Measurements from ENCODE around the gene RBM6.
"Not testable (repeated sequence)": the region's sequence is repeated elsewhere in the genome, so short reads cannot be mapped to it uniquely, and the experiment has no call there.

The RBM6 gene

DNA sequence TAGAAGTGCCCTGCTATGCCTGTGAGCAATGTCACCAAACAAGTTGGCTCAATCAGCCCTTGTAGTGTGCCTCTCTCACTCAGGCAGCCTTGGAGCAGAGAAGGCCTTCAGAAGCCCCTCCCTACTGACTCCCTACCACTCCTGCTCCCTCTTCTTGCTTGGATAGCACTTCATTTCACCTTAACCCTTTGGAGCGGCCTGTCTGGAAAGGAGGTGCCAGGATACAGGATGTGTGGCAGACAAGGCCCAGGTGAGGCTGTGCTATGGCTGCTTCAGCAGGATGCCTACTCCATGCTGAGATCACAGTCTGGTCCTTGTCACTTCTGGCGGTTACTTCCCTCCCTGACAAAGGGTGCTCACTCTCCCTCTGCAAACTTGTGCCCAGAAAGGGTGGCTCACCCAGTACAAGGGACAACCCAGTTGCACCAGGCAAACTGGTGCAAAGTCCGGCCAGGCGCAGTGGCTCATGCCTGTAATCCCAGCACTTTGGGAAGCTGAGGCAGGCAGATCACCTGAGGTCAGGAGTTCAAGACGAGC, 11.4 kb upstream of the RBM6 start:
- Mint-ChIP-seq H3K27me3 (no peaks in the 10 kb centered on the region), H3K4me3 (peak overlapping the region; percentile 78), H3K36me3 (peaks cover 2% of the 10 kb centered on the region), H3K27ac (no peak overlapping the region), H3K9me3 (no peaks in the 10 kb centered on the region), H3K4me1 (peaks cover 24% of the 10 kb centered on the region)
- DNase-seq = no peak
- CTCF ChIA-PET = no interaction called here

DNA sequence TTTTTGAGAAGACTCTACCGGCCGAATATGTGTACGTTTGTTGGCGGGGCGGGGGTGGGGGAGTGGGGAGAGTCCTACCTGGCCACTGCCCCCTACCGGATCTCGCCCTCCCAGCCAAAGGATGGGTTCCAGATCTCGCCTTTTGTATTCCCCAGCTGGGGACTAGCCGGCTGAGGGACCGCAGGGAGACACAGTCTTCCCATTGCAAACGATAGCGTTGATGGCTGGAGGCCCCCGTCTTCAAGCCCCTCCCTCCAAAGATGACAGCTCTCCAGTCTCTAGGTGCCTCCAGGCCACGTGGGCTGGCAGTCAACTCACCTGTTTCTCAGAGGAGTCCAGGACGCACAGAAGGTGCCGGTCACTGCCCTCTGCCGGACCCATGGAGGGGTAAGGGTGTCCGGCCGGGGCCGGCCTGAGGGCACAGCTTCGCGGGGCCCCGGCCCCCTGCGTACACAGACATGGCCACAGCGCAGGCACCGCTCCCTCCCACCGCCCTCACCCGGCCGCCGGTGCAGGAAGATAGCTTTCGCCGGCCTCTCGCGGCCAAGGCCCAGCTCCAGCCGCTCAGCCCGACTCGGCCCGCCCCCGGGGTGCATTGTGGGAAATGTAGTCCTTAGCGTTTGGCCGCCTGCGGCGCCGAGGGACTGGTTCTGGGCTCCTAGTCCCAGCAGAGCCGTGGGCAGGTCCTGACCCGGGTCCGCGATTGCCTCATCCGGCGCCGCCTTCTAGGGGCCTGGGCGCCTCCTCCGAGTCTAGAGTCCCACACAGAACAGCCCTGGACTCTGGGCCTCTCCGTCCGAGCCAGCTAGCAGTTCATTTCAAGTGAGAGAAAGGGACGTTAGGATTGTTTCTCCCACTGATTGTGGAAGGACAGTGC, 10.4 kb upstream of the RBM6 start, which contains the start of gene MON1A:
MON1A (minus strand) TSS at position 521 of the 877 bp plus-strand sequence. CDS start 16,465 bp downstream, outside the sequence.
- Mint-ChIP-seq H3K27ac (peak within 1 kb of the TSS; percentile 58), H3K27me3 (no peaks in the 10 kb centered on the region), H3K9me3 (no peaks in the 10 kb centered on the region), H3K4me1 (peaks cover 24% of the 10 kb centered on the region), H3K36me3 (peaks cover 2% of the 10 kb centered on the region), H3K4me3 (peak within 1 kb of the TSS; percentile 78)
- CTCF ChIA-PET = interaction anchor here (1.0 to 1.2 kb wide), 2 partner anchors 11 to 120 kb away, joined by 3 to 6 read pairs; partner anchors contain the start of gene RBM6
- DNase-seq = peak; percentile 93

DNA sequence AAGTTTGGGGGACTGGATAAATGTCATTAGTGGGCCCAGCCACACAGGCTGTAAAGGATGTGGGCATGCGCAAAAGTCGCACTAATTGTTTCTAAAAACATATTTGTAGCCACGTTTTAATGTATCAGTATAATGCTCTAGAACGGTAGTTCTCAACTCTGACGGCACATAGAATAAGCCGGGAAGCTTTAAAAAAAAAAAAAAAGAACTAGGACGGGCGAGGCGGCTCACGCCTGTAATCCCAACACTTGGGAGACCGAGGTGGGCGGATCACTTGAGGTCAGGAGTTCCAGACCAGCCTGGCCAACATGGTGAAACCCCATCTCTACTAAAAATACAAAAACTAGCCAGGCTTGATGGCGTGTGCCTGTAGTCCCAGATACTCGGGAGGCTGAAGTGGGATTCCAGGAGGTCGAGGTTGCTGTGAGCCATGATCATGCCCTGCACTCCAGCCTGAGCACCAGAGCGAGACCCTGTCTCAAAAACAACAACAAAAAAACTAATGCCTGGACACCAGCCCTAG, 9.7 kb upstream of the RBM6 start:
- H3K4me3 Mint-ChIP-seq = peak overlapping the region; percentile 78
- CTCF ChIA-PET = interaction anchor here (1.0 to 1.2 kb wide), 2 partner anchors 10 to 120 kb away, joined by 3 to 6 read pairs; partner anchors contain the start of gene RBM6
- H3K27ac Mint-ChIP-seq = peak overlapping the region; percentile 58
- peaks cover 2% of the 10 kb centered on the region for H3K36me3 Mint-ChIP-seq
- peaks cover 24% of the 10 kb centered on the region for H3K4me1 Mint-ChIP-seq
- no peak for DNase-seq
- no peaks in the 10 kb centered on the region for H3K9me3 Mint-ChIP-seq
- H3K27me3 Mint-ChIP-seq = no peaks in the 10 kb centered on the region

DNA sequence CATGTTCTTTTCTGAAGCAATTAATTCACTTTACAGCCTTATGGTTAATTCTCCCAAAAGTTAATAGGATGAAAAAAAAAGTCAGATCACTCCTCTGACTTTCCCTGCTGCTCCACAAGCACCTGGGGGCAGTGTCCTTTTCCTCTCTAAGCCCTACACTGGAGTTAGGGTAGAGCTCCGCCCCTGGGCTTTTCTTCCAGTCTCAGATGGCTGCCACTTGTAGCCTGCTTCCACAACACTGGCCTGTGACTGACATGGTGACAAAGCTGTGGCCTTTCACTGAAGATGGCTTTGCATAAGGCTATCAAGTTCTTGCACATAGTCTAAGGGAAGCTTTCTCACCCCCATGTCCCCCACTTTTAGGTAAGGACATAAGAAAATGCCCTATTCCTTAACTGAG, 9.0 kb upstream of the RBM6 start:
- H3K27me3 Mint-ChIP-seq = no peaks in the 10 kb centered on the region
- H3K9me3 Mint-ChIP-seq = no peaks in the 10 kb centered on the region
- no peak overlapping the region for H3K27ac Mint-ChIP-seq
- no peak overlapping the region for H3K4me3 Mint-ChIP-seq
- peaks cover 24% of the 10 kb centered on the region for H3K4me1 Mint-ChIP-seq
- DNase-seq = no peak
- peaks cover 2% of the 10 kb centered on the region for H3K36me3 Mint-ChIP-seq
- CTCF ChIA-PET = no interaction called here

DNA sequence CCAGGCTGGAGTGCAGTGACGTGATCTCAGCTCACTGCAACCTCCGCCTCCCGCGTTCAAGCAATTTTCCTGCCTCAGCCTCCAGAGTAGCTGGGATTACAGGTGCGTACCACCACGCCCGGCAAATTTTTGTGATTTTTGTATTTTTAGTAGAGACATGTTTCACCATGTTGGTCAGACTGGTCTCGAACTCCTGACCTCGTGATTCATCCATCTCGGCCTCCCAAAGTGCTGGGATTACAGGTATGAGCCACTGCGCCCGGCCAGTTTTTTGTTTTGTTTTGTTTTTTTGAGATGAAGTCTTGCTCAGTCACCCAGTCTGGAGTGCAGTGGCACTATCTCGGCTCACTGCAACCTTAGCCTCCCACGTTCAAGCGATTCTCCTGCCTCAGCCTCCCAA, 7.7 kb upstream of the RBM6 start:
- H3K27ac Mint-ChIP-seq, H3K9me3 Mint-ChIP-seq, H3K4me3 Mint-ChIP-seq, CTCF ChIA-PET, H3K36me3 Mint-ChIP-seq, DNase-seq, H3K27me3 Mint-ChIP-seq: not testable (repeated sequence)
- peaks cover 24% of the 10 kb centered on the region for H3K4me1 Mint-ChIP-seq

DNA sequence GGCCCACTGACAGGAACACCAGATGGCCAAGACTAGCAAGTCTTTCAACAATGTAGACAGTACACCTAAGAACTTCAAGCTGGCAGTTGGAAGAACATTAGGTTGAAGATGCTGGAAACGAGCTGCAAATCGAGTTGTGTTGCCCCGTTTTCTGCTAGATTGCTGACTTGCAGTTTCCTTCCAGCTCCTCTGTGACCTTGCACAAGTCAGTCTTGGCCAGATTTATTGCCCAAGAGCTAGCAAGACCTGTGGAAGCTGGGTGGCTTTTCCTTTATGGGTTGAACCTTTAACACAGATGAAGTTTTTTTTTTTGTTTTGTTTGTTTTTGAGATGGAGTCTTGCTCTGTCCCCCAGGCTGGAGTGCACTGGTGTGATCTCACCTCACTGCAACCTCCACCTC, 2.9 kb upstream of the RBM6 start:
- H3K4me3 Mint-ChIP-seq = no peak overlapping the region
- no peak for DNase-seq
- peaks cover 6% of the 10 kb centered on the region for H3K36me3 Mint-ChIP-seq
- no peaks in the 10 kb centered on the region for H3K9me3 Mint-ChIP-seq
- H3K4me1 Mint-ChIP-seq = peaks cover 20% of the 10 kb centered on the region
- H3K27me3 Mint-ChIP-seq = peaks cover 4% of the 10 kb centered on the region
- no peak overlapping the region for H3K27ac Mint-ChIP-seq
- CTCF ChIA-PET = no interaction called here

DNA sequence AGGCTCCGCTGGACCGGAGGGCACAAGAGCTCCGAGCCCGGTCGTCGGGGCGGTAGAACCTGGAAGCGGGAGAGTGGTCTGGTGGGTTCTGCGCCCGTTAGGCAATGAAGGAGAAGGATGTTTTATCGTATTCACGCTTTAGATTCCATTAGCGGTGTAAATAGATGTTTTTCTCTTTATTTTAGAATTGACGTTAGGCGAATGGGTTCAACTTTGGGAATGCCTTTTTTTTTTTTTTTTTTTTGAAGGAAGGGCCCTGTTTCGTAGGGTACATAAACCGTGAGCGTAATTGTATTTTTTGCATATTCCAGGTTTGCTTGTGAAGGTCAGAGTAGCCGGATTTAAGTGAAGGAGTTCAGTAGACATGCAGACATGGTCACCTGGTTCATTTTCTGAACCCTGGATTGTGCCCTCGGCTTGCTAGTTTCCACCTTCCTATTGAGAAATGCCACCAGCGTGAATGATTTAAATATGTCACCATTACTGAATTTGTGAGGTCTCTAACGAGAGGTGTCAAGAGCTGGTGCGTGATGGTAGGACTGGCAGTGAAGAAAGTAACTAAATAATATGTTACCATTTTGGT, 808 bp downstream of the RBM6 start:
- H3K36me3 Mint-ChIP-seq = peaks cover 15% of the 10 kb centered on the region
- H3K27ac Mint-ChIP-seq = peak overlapping the region; percentile 97
- CTCF ChIA-PET = interaction anchor here (0.8 to 1.8 kb wide), 2 partner anchors 11 to 16 kb away, joined by 3 to 6 read pairs; partner anchors contain the start of gene MON1A
- H3K9me3 Mint-ChIP-seq = no peaks in the 10 kb centered on the region
- peak overlapping the region; percentile 98 for H3K4me3 Mint-ChIP-seq
- peaks cover 36% of the 10 kb centered on the region for H3K4me1 Mint-ChIP-seq
- peaks cover 4% of the 10 kb centered on the region for H3K27me3 Mint-ChIP-seq
- DNase-seq = no peak

DNA sequence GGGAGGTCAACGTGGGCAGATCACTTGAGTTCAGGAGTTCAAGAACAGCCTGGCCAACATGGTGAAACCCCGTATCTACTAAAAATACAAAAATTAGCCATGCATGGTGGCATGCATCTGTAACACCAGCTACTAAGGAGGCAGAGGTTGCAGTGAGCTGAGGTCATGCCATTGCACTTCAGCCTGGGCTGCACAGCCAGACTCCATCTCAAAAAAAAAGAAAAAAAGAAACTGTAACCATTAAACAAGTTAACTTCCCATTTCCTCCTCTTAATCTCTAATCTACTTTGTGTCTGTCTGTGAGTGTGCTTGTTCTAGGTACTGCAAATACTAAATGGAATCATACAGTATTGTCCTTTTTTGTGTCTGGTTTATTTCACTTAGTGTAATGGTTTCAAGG, 2.7 kb downstream of the RBM6 start:
- DNase-seq = no peak
- Mint-ChIP-seq H3K27me3 (peaks cover 4% of the 10 kb centered on the region), H3K4me1 (peaks cover 38% of the 10 kb centered on the region), H3K9me3 (no peaks in the 10 kb centered on the region), H3K27ac (peak overlapping the region; percentile 1), H3K36me3 (peaks cover 21% of the 10 kb centered on the region), H3K4me3 (no peak overlapping the region)
- CTCF ChIA-PET = no interaction called here

DNA sequence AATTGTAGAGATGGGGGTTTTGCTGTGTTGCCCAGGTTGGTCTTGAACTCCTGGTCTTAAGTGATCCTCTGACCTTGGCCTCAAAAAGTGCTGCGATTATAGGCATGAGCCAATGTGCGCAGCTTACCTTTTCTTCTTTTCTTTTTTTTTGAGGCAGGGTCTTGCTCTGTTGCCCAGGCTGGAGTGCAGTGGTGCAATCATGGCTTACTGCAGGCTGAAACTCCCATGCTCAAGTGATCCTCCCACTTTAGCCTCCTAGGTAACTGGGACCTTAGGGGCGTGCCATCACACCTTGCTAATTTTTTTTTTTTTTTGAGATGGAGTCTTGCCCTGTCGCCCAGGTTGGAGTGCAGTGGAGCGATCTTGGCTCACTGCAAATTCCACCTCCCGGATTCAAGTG, 13.0 kb downstream of the RBM6 start:
- Mint-ChIP-seq H3K9me3 (no peaks in the 10 kb centered on the region), H3K4me3 (no peak overlapping the region), H3K27me3 (no peaks in the 10 kb centered on the region), H3K36me3 (peaks cover 6% of the 10 kb centered on the region), H3K27ac (no peak overlapping the region), H3K4me1 (peaks cover 8% of the 10 kb centered on the region)
- CTCF ChIA-PET = no interaction called here
- DNase-seq = no peak

DNA sequence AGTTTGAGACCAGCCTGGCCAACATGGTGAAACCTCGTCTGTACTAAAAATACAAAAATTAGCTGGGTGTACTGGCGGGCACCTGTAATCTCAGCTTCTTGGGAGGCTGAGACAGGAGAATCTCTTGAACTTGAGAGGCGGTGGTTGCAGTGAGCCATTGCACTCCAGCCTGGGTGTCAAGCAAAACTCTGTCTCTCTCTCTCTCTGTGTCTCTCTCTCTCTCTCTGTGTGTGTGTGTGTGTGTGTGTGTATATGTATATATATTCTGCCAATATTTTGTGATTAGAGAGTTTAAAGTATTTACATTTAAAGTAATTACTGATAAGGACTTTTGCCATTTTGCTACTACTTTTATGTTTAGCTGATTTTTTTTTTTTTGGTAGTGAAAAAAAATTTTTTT, 15.7 kb downstream of the RBM6 start:
- CTCF ChIA-PET = no interaction called here
- Mint-ChIP-seq H3K27ac (no peak overlapping the region), H3K36me3 (peaks cover 13% of the 10 kb centered on the region)

DNA sequence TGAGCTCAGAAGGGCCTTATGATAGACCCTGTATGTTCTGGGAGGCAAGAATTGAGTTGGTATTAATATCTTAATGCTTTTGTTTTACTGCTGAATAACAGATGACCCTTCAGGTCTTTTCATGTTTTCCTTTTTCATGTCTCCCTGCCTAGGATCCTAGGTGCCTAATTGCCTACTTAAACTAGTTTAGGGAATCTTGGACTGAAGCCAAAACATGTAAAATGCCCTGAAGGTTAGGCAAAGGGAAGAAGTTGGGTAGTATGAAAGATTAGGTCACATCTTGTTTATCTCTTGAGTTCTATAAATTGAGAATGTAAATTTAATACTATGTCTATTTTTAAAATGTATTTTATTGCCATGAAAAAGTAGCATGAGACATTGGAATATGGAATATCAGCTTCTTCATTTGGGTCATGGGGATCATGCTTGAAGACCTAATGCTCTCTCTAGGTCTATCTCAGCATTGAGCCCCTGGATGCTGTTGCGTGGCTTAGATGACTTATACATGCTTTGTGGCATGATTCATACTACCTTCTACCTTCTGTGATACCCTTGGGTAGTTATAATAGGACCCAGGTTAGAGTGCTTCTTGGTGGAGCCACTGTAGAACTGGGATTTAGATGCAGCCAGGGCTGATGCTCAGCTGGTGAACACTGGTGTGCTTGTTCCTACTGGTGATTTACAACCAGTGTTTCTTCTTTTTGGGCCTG, 26.4 kb downstream of the RBM6 start:
- no peaks in the 10 kb centered on the region for H3K9me3 Mint-ChIP-seq
- CTCF ChIA-PET = no interaction called here
- no peak for DNase-seq
- H3K4me1 Mint-ChIP-seq = peaks cover 2% of the 10 kb centered on the region
- no peaks in the 10 kb centered on the region for H3K27me3 Mint-ChIP-seq
- H3K36me3 Mint-ChIP-seq = peaks cover 8% of the 10 kb centered on the region
- no peak overlapping the region for H3K4me3 Mint-ChIP-seq
- no peak overlapping the region for H3K27ac Mint-ChIP-seq

More for the DNA sequence above, 15.7 kb downstream of the RBM6 start:
- H3K27me3 Mint-ChIP-seq = no peaks in the 10 kb centered on the region
- DNase-seq = no peak
- H3K4me1 Mint-ChIP-seq = peaks cover 11% of the 10 kb centered on the region
- H3K9me3 Mint-ChIP-seq = no peaks in the 10 kb centered on the region
- H3K4me3 Mint-ChIP-seq = no peak overlapping the region

DNA sequence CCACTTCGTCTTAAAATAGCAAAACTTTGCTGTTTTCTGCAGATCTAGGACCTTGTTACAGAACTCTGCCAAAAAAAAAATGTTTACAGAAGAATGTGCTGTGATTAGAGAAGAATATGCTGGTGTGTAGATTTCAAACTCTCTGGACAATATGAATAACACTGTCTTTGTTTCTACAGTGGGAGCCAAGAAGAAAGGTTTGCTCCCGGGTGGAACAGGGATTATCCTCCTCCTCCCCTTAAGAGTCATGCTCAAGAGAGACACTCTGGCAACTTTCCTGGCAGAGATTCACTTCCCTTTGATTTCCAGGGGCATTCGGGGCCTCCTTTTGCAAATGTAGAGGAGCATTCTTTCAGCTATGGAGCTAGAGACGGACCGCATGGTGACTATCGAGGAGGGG, 27.3 kb downstream of the RBM6 start:
- Mint-ChIP-seq H3K36me3 (peaks cover 11% of the 10 kb centered on the region), H3K4me3 (no peak overlapping the region), H3K27ac (no peak overlapping the region), H3K27me3 (no peaks in the 10 kb centered on the region), H3K9me3 (no peaks in the 10 kb centered on the region), H3K4me1 (peaks cover 2% of the 10 kb centered on the region)
- DNase-seq = no peak
- CTCF ChIA-PET = no interaction called here

DNA sequence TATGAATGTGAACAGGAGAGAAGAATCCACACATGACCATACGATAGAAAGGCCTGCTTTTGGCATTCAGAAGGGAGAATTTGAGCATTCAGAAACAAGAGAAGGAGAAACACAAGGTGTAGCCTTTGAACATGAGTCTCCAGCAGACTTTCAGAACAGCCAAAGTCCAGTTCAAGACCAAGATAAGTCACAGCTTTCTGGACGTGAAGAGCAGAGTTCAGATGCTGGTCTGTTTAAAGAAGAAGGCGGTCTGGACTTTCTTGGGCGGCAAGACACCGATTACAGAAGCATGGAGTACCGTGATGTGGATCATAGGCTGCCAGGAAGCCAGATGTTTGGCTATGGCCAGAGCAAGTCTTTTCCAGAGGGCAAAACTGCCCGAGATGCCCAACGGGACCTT, 28.4 kb downstream of the RBM6 start:
- CTCF ChIA-PET = no interaction called here
- Mint-ChIP-seq H3K36me3 (peaks cover 16% of the 10 kb centered on the region), H3K27me3 (no peaks in the 10 kb centered on the region), H3K4me1 (peaks cover 2% of the 10 kb centered on the region), H3K4me3 (no peak overlapping the region), H3K27ac (no peak overlapping the region), H3K9me3 (no peaks in the 10 kb centered on the region)
- no peak for DNase-seq

DNA sequence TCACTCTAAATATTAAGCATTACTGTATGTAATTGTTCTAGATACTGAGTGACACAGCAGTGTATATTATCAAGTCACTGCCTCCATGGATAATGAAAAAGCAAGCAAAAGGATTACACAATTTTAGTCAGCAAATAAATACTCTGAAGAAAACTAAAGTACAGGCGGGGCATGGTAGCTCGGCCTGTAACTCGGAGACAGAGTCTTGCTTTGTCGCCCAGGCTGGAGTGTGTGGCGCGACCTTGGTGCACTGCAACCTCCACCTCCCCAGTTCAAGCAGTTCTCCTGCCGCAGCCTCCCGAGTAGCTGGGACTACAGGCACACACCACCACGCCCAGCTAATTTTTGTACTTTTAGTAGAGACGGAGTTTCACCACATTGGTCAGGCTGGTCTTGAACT, 32.7 kb downstream of the RBM6 start:
- no peak for DNase-seq
- Mint-ChIP-seq H3K4me3 (no peak overlapping the region), H3K9me3 (no peaks in the 10 kb centered on the region), H3K4me1 (peaks cover 2% of the 10 kb centered on the region), H3K27me3 (no peaks in the 10 kb centered on the region), H3K27ac (no peak overlapping the region), H3K36me3 (peaks cover 16% of the 10 kb centered on the region)
- CTCF ChIA-PET = no interaction called here
